ENCODE results near the gene ADARB2. TPM values are rescaled to one million over a fixed set of nuclear protein-coding genes. Genes with fewer than 3 reads are reported as not detected.

Gene ADARB2
- total RNA-seq, 6 experiments from 2014 or later = not detected

GRCh38 chr10:1396297-1396635 is 341.1 kb downstream of the ADARB2 start:
- H3K4me1 Mint-ChIP-seq (ENCODE audit: low read depth) = no peaks in the 10 kb centered on the region
- no peak for DNase-seq
- no peak overlapping the region for H3K4me3 Mint-ChIP-seq
- peaks cover 13% of the 10 kb centered on the region for H3K36me3 Mint-ChIP-seq (ENCODE audit: low read depth)
- H3K27ac Mint-ChIP-seq = no peak overlapping the region
- no peaks in the 10 kb centered on the region; the same call in 1 of the 2 replicates for H3K27me3 Mint-ChIP-seq (ENCODE audit: insufficient read depth)
- H3K9me3 Mint-ChIP-seq = peaks cover 66% of the 10 kb centered on the region
- no peak for TF ChIP-seq CTCF (IDR thresholded peaks at IDR 0.05)

GRCh38 chr10:1395481-1396296 is 341.6 kb downstream of the ADARB2 start:
- DNase-seq = no peak
- no peak for TF ChIP-seq CTCF (IDR thresholded peaks at IDR 0.05)
- Mint-ChIP-seq H3K27me3 (ENCODE audit: insufficient read depth) (no peaks in the 10 kb centered on the region; the same call in 1 of the 2 replicates), H3K36me3 (ENCODE audit: low read depth) (peaks cover 13% of the 10 kb centered on the region), H3K4me1 (ENCODE audit: low read depth) (no peaks in the 10 kb centered on the region), H3K9me3 (peaks cover 70% of the 10 kb centered on the region), H3K4me3 (no peak overlapping the region), H3K27ac (no peak overlapping the region)

GRCh38 chr10:1395025-1395480 is 342.3 kb downstream of the ADARB2 start:
- Mint-ChIP-seq H3K27ac (no peak overlapping the region), H3K9me3 (peaks cover 66% of the 10 kb centered on the region), H3K27me3 (ENCODE audit: insufficient read depth) (no peaks in the 10 kb centered on the region; the same call in 1 of the 2 replicates), H3K36me3 (ENCODE audit: low read depth) (peaks cover 13% of the 10 kb centered on the region), H3K4me1 (ENCODE audit: low read depth) (no peaks in the 10 kb centered on the region), H3K4me3 (no peak overlapping the region)
- no peak for TF ChIP-seq CTCF (IDR thresholded peaks at IDR 0.05)
- DNase-seq = no peak

- DNase-seq = no peak
- Mint-ChIP-seq H3K36me3 (ENCODE audit: low read depth) (peaks cover 7% of the 10 kb centered on the region; the same call in 1 of the 2 replicates), H3K4me3 (no peak overlapping the region), H3K9me3 (peaks cover 59% of the 10 kb centered on the region), H3K27ac (no peak overlapping the region), H3K4me1 (ENCODE audit: low read depth) (no peaks in the 10 kb centered on the region), H3K27me3 (ENCODE audit: insufficient read depth) (no peaks in the 10 kb centered on the region)
- TF ChIP-seq CTCF (IDR thresholded peaks at IDR 0.05) = no peak
Measured at GRCh38 chr10:1394155-1394912, 343.0 kb downstream of the ADARB2 start.

GRCh38 chr10:1393481-1393880 is 343.8 kb downstream of the ADARB2 start:
- TF ChIP-seq CTCF (IDR thresholded peaks at IDR 0.05) = no peak
- no peak for DNase-seq
- H3K4me1 Mint-ChIP-seq (ENCODE audit: low read depth) = no peaks in the 10 kb centered on the region
- no peak overlapping the region for H3K4me3 Mint-ChIP-seq
- peaks cover 50% of the 10 kb centered on the region for H3K9me3 Mint-ChIP-seq
- no peak overlapping the region for H3K27ac Mint-ChIP-seq
- no peaks in the 10 kb centered on the region for H3K27me3 Mint-ChIP-seq (ENCODE audit: insufficient read depth)
- peaks cover 2% of the 10 kb centered on the region; the same call in 1 of the 2 replicates for H3K36me3 Mint-ChIP-seq (ENCODE audit: low read depth)

Measured in HFFc6 (cell line).